IPS DF 6.9 (cell line): ENCODE measurements around the gene BMPER.

Experiments
- DNase-seq: peaks from one replicate; pipeline ENCODE4 v3.0.0-alpha.2; 2013; ENCODE audit warnings: low read depth, low spot score
- H3K27ac ChIP-seq: one replicate; pipeline ENCODE4 v1.5.1; 2013; ENCODE audit warnings: low read length, control low read depth
- H3K27me3 ChIP-seq: 2 replicates; pipeline ENCODE4 v1.6.1; 2013; ENCODE audit warnings: mild to moderate bottlenecking, low read length; ENCODE audit not compliant: control insufficient read depth, insufficient read depth
- H3K36me3 ChIP-seq: 2 replicates; pipeline ENCODE4 v1.6.1; 2013; ENCODE audit warnings: low read length; ENCODE audit not compliant: control insufficient read depth, insufficient read depth
- H3K4me1 ChIP-seq: 2 replicates; pipeline ENCODE4 v1.6.1; 2013; ENCODE audit warnings: low read length; ENCODE audit not compliant: control insufficient read depth, insufficient read depth
- H3K4me3 ChIP-seq: 2 replicates; pipeline ENCODE4 v1.5.1; 2013; ENCODE audit warnings: mild to moderate bottlenecking, low read length
- H3K9me3 ChIP-seq: 2 replicates; pipeline ENCODE4 v1.6.1; 2013; ENCODE audit warnings: low read length, inconsistent platforms; ENCODE audit not compliant: control insufficient read depth, insufficient read depth
- WGBS: extraction: QIAGEN DNeasy Blood & Tissue Kit; methylation state at CpG from one replicate; pipeline ENCODE4 v1.1.7; 2013; ENCODE audit warnings: mixed read lengths, missing lambda C conversion rate; ENCODE audit not compliant: insufficient read length, insufficient coverage; 5-methylcytosine and 5-hydroxymethylcytosine counted together

BMPER gene

DNA sequence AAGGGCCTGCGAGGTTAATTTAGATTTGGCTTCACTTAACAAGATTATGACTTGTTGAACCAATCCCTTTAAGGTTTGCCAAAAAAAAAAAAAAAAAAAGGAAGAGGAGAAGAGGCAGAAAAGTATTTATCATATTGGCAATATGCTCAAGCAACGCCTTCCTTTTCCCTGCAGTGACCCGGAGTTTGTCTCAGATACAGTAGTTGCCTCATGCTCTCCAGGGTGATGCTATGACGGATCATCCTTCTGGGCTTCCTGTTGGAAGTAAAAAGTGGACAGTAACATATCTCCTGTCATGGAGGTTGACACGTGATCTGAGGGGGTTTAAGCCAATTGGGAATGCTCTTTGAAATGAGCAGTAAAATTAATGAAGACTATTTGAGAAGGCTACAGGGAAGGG, 117.3 kb downstream of the BMPER start:
- no peaks in the 10 kb centered on the region for H3K36me3 ChIP-seq
- no peak overlapping the region for H3K27ac ChIP-seq
- no peaks in the 10 kb centered on the region for H3K9me3 ChIP-seq
- no peaks in the 10 kb centered on the region for H3K4me1 ChIP-seq
- no CpG with 5 or more reads among the region's 5 CpGs for WGBS
- no peak for DNase-seq
- no peaks in the 10 kb centered on the region for H3K27me3 ChIP-seq
- no peak overlapping the region for H3K4me3 ChIP-seq

- Histone ChIP-seq H3K27ac (no peak overlapping the region), H3K27me3 (no peaks in the 10 kb centered on the region), H3K36me3 (no peaks in the 10 kb centered on the region), H3K4me1 (no peaks in the 10 kb centered on the region), H3K4me3 (no peak overlapping the region), H3K9me3 (no peaks in the 10 kb centered on the region)
- no CpG with 5 or more reads among the region's 5 CpGs for WGBS
- DNase-seq, result no peak
Observed at GRCh38 chr7:34025600-34025999, 120.3 kb downstream of the BMPER start.

DNA sequence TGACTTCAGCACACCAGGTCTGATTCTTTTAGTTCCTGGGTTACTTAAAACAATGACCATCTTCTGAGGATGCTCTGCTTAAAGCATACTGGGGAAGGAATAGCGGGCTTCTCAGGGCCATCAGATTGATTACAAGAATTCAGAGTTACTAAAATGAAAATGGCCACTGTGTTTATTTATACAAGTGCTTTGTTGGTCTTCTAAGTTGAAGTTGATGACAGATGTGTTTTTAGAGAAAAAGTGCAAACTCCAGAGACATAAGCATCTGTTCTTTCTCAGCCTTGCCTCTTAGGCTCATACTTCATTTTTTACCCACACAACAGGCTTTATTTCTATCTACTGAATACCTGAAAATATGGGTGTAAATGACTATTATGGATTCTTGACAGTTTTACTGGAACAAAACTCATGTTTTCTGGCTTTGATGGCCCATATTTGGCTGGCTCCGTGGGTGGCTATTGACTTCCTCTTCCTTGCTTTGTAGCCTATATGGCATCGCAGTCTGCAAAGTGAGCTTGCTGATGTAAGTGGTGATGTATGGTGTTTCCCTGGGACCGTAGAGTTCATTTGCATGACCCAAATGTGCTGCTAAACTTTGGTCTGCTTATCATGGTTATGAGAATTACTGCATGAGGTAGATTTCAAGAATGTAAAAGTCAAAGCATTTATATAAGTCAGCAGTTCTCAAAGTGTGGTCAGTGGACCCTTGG, 121.3 kb downstream of the BMPER start:
- Histone ChIP-seq H3K27ac (no peak overlapping the region), H3K36me3 (no peaks in the 10 kb centered on the region), H3K27me3 (no peaks in the 10 kb centered on the region), H3K4me3 (no peak overlapping the region), H3K4me1 (no peaks in the 10 kb centered on the region), H3K9me3 (no peaks in the 10 kb centered on the region)
- no peak for DNase-seq
- WGBS, result no CpG with 5 or more reads among the region's 4 CpGs

DNA sequence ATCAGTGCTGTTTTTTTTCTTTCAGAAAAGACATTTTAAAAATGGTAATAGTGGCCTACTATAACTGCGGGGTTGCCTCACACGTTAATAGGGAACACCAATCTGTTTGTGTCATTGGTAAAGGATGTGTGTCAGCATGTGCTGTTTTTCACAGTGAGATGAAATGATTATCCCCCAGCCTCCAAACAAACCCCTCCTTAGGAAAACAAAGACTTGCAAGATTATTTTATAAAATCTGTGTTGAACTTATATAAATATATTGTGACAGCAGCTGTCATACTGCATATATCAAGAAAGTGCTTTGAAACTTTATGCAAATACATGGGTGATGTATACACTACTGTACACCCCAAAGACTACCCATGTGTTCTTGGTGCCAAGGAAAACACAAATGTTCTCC, 125.8 kb downstream of the BMPER start:
- Histone ChIP-seq H3K4me1 (no peaks in the 10 kb centered on the region), H3K36me3 (no peaks in the 10 kb centered on the region), H3K4me3 (no peak overlapping the region), H3K9me3 (no peaks in the 10 kb centered on the region), H3K27me3 (no peaks in the 10 kb centered on the region), H3K27ac (no peak overlapping the region)
- no CpG with 5 or more reads among the region's 2 CpGs for WGBS
- no peak for DNase-seq

DNA sequence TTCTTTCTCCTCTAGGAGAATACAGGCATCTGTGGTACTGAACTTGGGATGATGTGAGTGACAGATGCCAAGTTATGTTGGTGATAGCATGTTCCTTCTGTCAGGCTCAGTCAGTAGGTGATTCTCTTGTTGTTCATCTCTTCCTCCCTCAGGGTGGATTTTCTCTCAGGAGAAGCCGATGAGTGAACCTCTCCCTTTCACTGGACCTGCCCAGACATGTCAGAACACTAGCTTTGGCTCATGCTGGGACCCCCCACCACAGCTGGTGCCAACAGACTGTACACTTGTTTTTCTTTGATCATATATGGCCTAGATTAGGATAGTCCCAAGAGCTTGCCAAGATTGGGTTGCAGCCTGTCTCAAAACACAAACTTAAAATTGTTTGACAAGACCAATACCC, 129.4 kb downstream of the BMPER start:
- Histone ChIP-seq H3K9me3 (no peaks in the 10 kb centered on the region), H3K36me3 (no peaks in the 10 kb centered on the region), H3K27ac (no peak overlapping the region), H3K27me3 (no peaks in the 10 kb centered on the region), H3K4me1 (0 out of 2 replicates have a peak, but pooled peaks cover 2% of the 10 kb centered on the region), H3K4me3 (no peak overlapping the region)
- no CpG with 5 or more reads among the region's 1 CpG for WGBS
- no peak for DNase-seq

- Histone ChIP-seq H3K27ac (no peak overlapping the region), H3K27me3 (no peaks in the 10 kb centered on the region), H3K9me3 (no peaks in the 10 kb centered on the region), H3K4me3 (no peak overlapping the region), H3K36me3 (no peaks in the 10 kb centered on the region), H3K4me1 (0 out of 2 replicates have a peak, but pooled peaks cover 2% of the 10 kb centered on the region)
- DNase-seq, result no peak
- no CpG with 5 or more reads among the region's 8 CpGs for WGBS
Observed at GRCh38 chr7:34036051-34036920, 130.9 kb downstream of the BMPER start.

DNA sequence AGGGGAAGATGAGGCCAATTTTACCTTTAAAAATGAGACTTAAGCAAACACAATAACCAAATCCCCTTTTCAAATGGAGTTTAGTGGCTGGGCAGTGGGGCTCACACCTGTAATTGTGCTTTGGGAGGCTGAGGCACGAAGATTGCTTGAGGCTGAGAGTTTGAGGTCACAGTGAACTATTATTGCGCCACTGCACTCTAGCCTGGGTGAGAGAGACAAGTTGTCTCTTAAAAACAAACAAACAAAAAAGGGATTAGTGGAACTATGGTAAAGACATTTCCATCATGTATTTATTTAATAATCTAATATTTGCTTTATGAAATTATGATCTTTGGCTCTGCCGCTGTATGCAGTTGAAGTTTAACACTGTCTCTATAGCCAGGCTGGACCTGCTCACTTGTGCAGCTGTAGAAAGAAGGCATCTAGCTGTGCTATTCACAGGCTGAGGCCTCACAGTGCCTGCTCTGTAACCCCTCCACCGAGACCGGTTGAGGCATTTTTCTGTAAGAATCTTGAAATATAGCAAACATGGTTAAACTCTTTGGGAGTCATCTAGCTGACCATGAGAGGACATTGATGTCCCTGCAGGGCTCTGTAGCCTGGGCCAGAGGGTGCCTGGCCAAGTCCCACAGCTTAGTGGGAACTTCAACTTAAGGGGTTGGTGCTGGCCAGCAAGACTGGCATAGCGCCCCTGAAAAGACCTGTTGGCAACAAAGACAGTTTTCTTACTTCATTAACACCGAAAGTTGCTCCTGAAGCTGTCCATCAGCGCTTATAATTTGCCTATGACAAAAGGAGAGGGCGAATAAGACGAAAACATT, 131.8 kb downstream of the BMPER start:
- H3K4me1 ChIP-seq, result 0 out of 2 replicates have a peak, but pooled peaks cover 2% of the 10 kb centered on the region
- no peaks in the 10 kb centered on the region for H3K9me3 ChIP-seq
- no peak for DNase-seq
- WGBS, result no CpG with 5 or more reads among the region's 10 CpGs
- no peak overlapping the region for H3K27ac ChIP-seq
- no peaks in the 10 kb centered on the region for H3K36me3 ChIP-seq
- H3K4me3 ChIP-seq, result no peak overlapping the region
- no peaks in the 10 kb centered on the region for H3K27me3 ChIP-seq

DNA sequence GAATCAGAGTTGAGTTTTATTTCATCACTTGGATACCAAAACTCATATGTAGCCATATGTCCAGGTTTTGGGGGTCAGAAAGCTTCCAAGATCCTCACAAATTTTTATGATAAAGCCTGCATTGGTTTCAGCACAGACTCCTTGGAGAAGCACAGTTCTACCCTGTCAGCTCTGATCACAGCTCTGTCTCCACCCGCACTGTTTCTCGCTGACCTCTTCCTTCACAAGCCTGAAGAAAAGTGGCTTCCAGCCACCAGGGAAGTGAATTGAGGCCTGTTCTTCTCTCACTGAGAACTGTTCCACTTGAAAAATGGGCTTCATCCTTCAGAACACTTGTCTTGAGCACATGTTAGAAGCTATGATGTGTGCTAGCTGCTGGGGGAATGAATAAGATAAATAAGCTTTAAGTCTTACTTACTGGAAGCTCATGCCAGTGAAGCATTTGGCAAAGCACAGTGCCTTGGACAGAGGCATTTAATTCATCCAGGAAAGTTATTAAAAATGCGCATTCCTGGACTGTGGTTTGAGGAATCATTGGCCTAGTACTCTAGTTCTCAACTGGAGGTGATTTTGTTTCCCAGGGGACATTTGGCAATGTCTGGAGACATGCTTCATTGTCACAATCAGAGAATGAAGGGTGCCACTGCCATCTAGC, 133.6 kb downstream of the BMPER start:
- Histone ChIP-seq H3K27me3 (no peaks in the 10 kb centered on the region), H3K4me1 (0 out of 2 replicates have a peak, but pooled peaks cover 2% of the 10 kb centered on the region), H3K27ac (no peak overlapping the region), H3K4me3 (no peak overlapping the region), H3K9me3 (no peaks in the 10 kb centered on the region), H3K36me3 (no peaks in the 10 kb centered on the region)
- DNase-seq, result no peak
- no CpG with 5 or more reads among the region's 3 CpGs for WGBS

DNA sequence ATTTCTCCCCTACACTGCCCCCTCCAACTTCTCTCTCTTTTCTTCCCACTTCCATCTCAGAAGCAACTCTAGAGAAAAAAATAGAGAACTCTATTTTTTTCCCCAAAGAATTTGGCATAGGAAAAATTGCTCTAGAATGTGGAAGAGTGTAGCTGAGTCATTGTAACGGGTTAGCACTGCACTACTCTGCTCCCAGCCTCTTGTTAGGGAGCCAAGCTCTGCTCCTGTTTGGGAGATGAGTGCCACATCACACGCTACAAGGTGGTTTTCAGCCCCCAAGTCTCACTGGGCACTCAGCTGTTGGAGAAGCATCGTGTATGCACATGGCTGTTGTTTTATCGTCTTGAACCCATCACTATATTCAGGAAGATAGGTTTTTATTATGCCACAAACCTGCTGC, 136.4 kb downstream of the BMPER start:
- H3K9me3 ChIP-seq, result no peaks in the 10 kb centered on the region
- H3K36me3 ChIP-seq, result no peaks in the 10 kb centered on the region
- no peaks in the 10 kb centered on the region for H3K4me1 ChIP-seq
- no peak for DNase-seq
- H3K27ac ChIP-seq, result no peak overlapping the region
- H3K27me3 ChIP-seq, result no peaks in the 10 kb centered on the region
- WGBS, result no CpG with 5 or more reads among the region's 4 CpGs
- no peak overlapping the region for H3K4me3 ChIP-seq

DNA sequence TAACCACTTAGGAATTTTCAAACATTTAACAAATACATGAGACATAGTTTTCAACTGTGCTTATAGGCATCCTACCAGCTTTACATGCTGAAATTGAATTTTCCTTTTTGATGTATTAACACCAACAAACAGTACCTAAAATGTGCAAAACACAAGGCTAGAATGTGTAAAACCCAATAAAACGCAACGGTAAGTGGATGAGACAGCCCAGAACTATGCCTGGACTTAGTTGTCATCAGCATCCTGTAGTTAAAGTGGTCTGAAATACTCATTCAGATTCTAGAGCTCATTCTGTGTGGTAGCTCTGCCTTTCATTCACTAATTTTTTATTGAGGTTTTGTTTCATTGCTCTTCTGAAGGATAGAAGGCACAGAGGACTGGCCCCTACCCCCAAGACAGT, 137.1 kb downstream of the BMPER start:
- H3K27ac ChIP-seq, result no peak overlapping the region
- no peaks in the 10 kb centered on the region for H3K36me3 ChIP-seq
- DNase-seq, result no peak
- H3K4me1 ChIP-seq, result no peaks in the 10 kb centered on the region
- H3K9me3 ChIP-seq, result no peaks in the 10 kb centered on the region
- no peak overlapping the region for H3K4me3 ChIP-seq
- WGBS, result no CpG with 5 or more reads among the region's 2 CpGs
- no peaks in the 10 kb centered on the region for H3K27me3 ChIP-seq
